ENCODE data around the gene SDF4.

Gene SDF4

GRCh38 chr1:1242461-1243265, 10.9 kb upstream of the SDF4 start:
- Histone ChIP-seq H4K8ac (ENCODE audit: low read depth, low read length) (no peak overlapping the region), H3K4me3 (ENCODE audit: low read depth, low read length) (no peak overlapping the region), H3K18ac (ENCODE audit: low read length) (no peak overlapping the region), H4K12ac (ENCODE audit: low read depth, low read length) (no peak overlapping the region), H3K36me3 (ENCODE audit: control insufficient read depth in 1 of 2, insufficient read depth in 2 of 2, low read length in 2 of 2) (peaks cover 0 to 6% of the 10 kb centered on the region in 2 experiments), H3K27me3 (ENCODE audit: insufficient read depth, low read length) (peaks cover 5% of the 10 kb centered on the region), H2BK120ac (ENCODE audit: insufficient read depth, low read length, poor library complexity) (no peak overlapping the region), H3K79me2 (ENCODE audit: control insufficient read depth, insufficient read depth, low read length, poor library complexity) (no peaks in the 10 kb centered on the region), H4K91ac (ENCODE audit: low read depth, low read length) (no peak overlapping the region), H3K27ac (ENCODE audit: low read depth, low read length) (no peak overlapping the region), H2BK12ac (ENCODE audit: low read length) (no peak overlapping the region), H3K23ac (ENCODE audit: low read length) (no peak overlapping the region), H3K4me1 (ENCODE audit: control insufficient read depth in 1 of 2, insufficient read depth in 2 of 2, low read length in 2 of 2) (peaks cover 7 to 24% of the 10 kb centered on the region in 2 experiments), H2AK5ac (ENCODE audit: low read length) (no peak overlapping the region), H3K79me1 (ENCODE audit: low read length) (peaks cover 5% of the 10 kb centered on the region), H3K9ac (ENCODE audit: low read length) (no peak overlapping the region), H2BK5ac (ENCODE audit: low read depth, low read length, poor library complexity) (no peak overlapping the region), H3K14ac (ENCODE audit: low read length) (no peak overlapping the region), H3K9me3 (ENCODE audit: insufficient read depth, low read depth, low read length) (peaks cover 2% of the 10 kb centered on the region), H3K4me2 (ENCODE audit: low read length) (no peak overlapping the region), H2AFZ (ENCODE audit: insufficient read depth, low read length, poor library complexity) (no peak overlapping the region), H3K4ac (ENCODE audit: low read depth, low read length) (no peak overlapping the region)
- no CpG with 5 or more reads among the region's 41 CpGs for WGBS (ENCODE audit: extremely low coverage, insufficient coverage, insufficient read length)
- DNase-seq, result no peak

DNA sequence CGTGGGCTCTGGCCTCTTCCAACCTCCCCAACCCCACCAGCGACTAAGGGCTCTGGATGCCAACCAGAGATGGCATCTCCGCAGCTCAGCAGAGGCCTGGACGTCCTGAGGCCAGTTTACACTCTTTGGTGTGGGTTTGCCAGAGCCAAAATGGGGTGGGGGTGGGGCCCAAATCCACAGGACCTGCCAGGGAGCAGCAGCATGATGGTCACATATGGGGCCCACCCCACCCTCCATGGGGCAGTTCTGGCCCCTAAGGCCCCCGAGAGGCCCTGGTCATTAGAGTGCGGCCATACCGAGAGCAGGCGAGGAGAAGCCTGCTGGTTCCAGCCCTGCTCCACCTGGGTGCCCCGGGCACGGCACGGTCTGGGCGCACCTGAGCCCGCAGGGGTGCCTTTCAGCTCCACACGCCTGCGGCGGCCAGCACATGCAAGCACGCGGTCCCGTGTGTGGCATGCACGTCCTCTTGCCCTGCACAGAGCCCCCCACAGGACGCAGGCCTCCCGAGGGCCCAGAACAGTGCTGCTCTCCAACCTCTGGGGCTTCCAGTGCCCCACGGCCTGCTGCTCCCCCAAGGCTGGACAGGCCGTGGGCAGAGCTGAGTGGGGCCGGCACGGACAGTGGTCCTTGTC, 9.9 kb upstream of the SDF4 start:
- H3K36me3 ChIP-seq (ENCODE audit: control insufficient read depth in 1 of 2, insufficient read depth in 2 of 2, low read length in 2 of 2), result peaks cover 0 to 6% of the 10 kb centered on the region in 2 experiments
- H3K27me3 ChIP-seq (ENCODE audit: insufficient read depth, low read length), result peaks cover 5% of the 10 kb centered on the region
- no peak overlapping the region for H2AK5ac ChIP-seq (ENCODE audit: low read length)

GRCh38 chr1:1240822-1241587, 9.2 kb upstream of the SDF4 start:
- no peak overlapping the region for H3K14ac ChIP-seq (ENCODE audit: low read length)
- peaks cover 2 to 23% of the 10 kb centered on the region in 2 experiments for H3K4me1 ChIP-seq (ENCODE audit: control insufficient read depth in 1 of 2, insufficient read depth in 2 of 2, low read length in 2 of 2)
- no peak overlapping the region for H4K91ac ChIP-seq (ENCODE audit: low read depth, low read length)
- H2BK12ac ChIP-seq (ENCODE audit: low read length), result no peak overlapping the region
- peaks cover 2% of the 10 kb centered on the region for H3K79me1 ChIP-seq (ENCODE audit: low read length)
- no peak overlapping the region for H4K8ac ChIP-seq (ENCODE audit: low read depth, low read length)
- H3K36me3 ChIP-seq (ENCODE audit: control insufficient read depth in 1 of 2, insufficient read depth in 2 of 2, low read length in 2 of 2), result peaks cover 0 to 6% of the 10 kb centered on the region in 2 experiments
- no peak for DNase-seq
- H3K27ac ChIP-seq (ENCODE audit: low read depth, low read length), result no peak overlapping the region
- no peak overlapping the region for H2BK5ac ChIP-seq (ENCODE audit: low read depth, low read length, poor library complexity)
- no peak overlapping the region for H3K4me3 ChIP-seq (ENCODE audit: low read depth, low read length)
- no peaks in the 10 kb centered on the region for H3K27me3 ChIP-seq (ENCODE audit: insufficient read depth, low read length)
- no peak overlapping the region for H3K4ac ChIP-seq (ENCODE audit: low read depth, low read length)
- no peak overlapping the region for H2AK5ac ChIP-seq (ENCODE audit: low read length)
- H3K79me2 ChIP-seq (ENCODE audit: control insufficient read depth, insufficient read depth, low read length, poor library complexity), result no peaks in the 10 kb centered on the region
- H2BK120ac ChIP-seq (ENCODE audit: insufficient read depth, low read length, poor library complexity), result no peak overlapping the region
- no peak overlapping the region for H3K23ac ChIP-seq (ENCODE audit: low read length)
- no peak overlapping the region for H3K9ac ChIP-seq (ENCODE audit: low read length)
- no peaks in the 10 kb centered on the region for H3K9me3 ChIP-seq (ENCODE audit: insufficient read depth, low read depth, low read length)
- H3K4me2 ChIP-seq (ENCODE audit: low read length), result no peak overlapping the region
- H3K18ac ChIP-seq (ENCODE audit: low read length), result no peak overlapping the region
- H2AFZ ChIP-seq (ENCODE audit: insufficient read depth, low read length, poor library complexity), result no peak overlapping the region
- WGBS (ENCODE audit: extremely low coverage, insufficient coverage, insufficient read length), result no CpG with 5 or more reads among the region's 23 CpGs
- H4K12ac ChIP-seq (ENCODE audit: low read depth, low read length), result no peak overlapping the region

More for the DNA sequence above, 9.9 kb upstream of the SDF4 start:
- no peak overlapping the region for H2BK5ac ChIP-seq (ENCODE audit: low read depth, low read length, poor library complexity)
- H3K4me1 ChIP-seq (ENCODE audit: control insufficient read depth in 1 of 2, insufficient read depth in 2 of 2, low read length in 2 of 2), result peaks cover 2 to 26% of the 10 kb centered on the region in 2 experiments
- no peak overlapping the region for H2BK120ac ChIP-seq (ENCODE audit: insufficient read depth, low read length, poor library complexity)
- H3K9me3 ChIP-seq (ENCODE audit: insufficient read depth, low read depth, low read length), result peaks cover 2% of the 10 kb centered on the region
- no peak overlapping the region for H4K91ac ChIP-seq (ENCODE audit: low read depth, low read length)
- H3K23ac ChIP-seq (ENCODE audit: low read length), result no peak overlapping the region
- no peak overlapping the region for H3K4me2 ChIP-seq (ENCODE audit: low read length)
- peaks cover 5% of the 10 kb centered on the region for H3K79me1 ChIP-seq (ENCODE audit: low read length)
- H3K9ac ChIP-seq (ENCODE audit: low read length), result no peak overlapping the region
- no peak overlapping the region for H3K4ac ChIP-seq (ENCODE audit: low read depth, low read length)
- H4K12ac ChIP-seq (ENCODE audit: low read depth, low read length), result no peak overlapping the region
- no peak for DNase-seq
- H4K8ac ChIP-seq (ENCODE audit: low read depth, low read length), result no peak overlapping the region
- H3K27ac ChIP-seq (ENCODE audit: low read depth, low read length), result no peak overlapping the region
- H2BK12ac ChIP-seq (ENCODE audit: low read length), result no peak overlapping the region
- no peak overlapping the region for H2AFZ ChIP-seq (ENCODE audit: insufficient read depth, low read length, poor library complexity)
- no peaks in the 10 kb centered on the region for H3K79me2 ChIP-seq (ENCODE audit: control insufficient read depth, insufficient read depth, low read length, poor library complexity)
- no peak overlapping the region for H3K18ac ChIP-seq (ENCODE audit: low read length)
- WGBS (ENCODE audit: extremely low coverage, insufficient coverage, insufficient read length), result no CpG with 5 or more reads among the region's 26 CpGs
- no peak overlapping the region for H3K4me3 ChIP-seq (ENCODE audit: low read depth, low read length)
- no peak overlapping the region for H3K14ac ChIP-seq (ENCODE audit: low read length)

GRCh38 chr1:1240348-1240732, 8.5 kb upstream of the SDF4 start:
- no peak for DNase-seq
- H3K27me3 ChIP-seq (ENCODE audit: insufficient read depth, low read length), result no peaks in the 10 kb centered on the region
- no peak overlapping the region for H3K4me3 ChIP-seq (ENCODE audit: low read depth, low read length)
- no peak overlapping the region for H4K12ac ChIP-seq (ENCODE audit: low read depth, low read length)
- H3K9ac ChIP-seq (ENCODE audit: low read length), result no peak overlapping the region
- H2BK12ac ChIP-seq (ENCODE audit: low read length), result no peak overlapping the region
- no CpG with 5 or more reads among the region's 11 CpGs for WGBS (ENCODE audit: extremely low coverage, insufficient coverage, insufficient read length)
- no peaks in the 10 kb centered on the region for H3K9me3 ChIP-seq (ENCODE audit: insufficient read depth, low read depth, low read length)
- no peak overlapping the region for H3K4me2 ChIP-seq (ENCODE audit: low read length)
- H4K8ac ChIP-seq (ENCODE audit: low read depth, low read length), result no peak overlapping the region
- no peak overlapping the region for H3K14ac ChIP-seq (ENCODE audit: low read length)
- H2BK120ac ChIP-seq (ENCODE audit: insufficient read depth, low read length, poor library complexity), result no peak overlapping the region
- no peak overlapping the region for H3K27ac ChIP-seq (ENCODE audit: low read depth, low read length)
- H3K4me1 ChIP-seq (ENCODE audit: control insufficient read depth in 1 of 2, insufficient read depth in 2 of 2, low read length in 2 of 2), result peaks cover under 1 to 23% of the 10 kb centered on the region in 2 experiments
- no peaks in the 10 kb centered on the region for H3K79me2 ChIP-seq (ENCODE audit: control insufficient read depth, insufficient read depth, low read length, poor library complexity)
- no peak overlapping the region for H2BK5ac ChIP-seq (ENCODE audit: low read depth, low read length, poor library complexity)
- no peak overlapping the region for H4K91ac ChIP-seq (ENCODE audit: low read depth, low read length)
- H2AK5ac ChIP-seq (ENCODE audit: low read length), result no peak overlapping the region
- H3K18ac ChIP-seq (ENCODE audit: low read length), result no peak overlapping the region
- no peak overlapping the region for H3K4ac ChIP-seq (ENCODE audit: low read depth, low read length)
- H3K36me3 ChIP-seq (ENCODE audit: control insufficient read depth in 1 of 2, insufficient read depth in 2 of 2, low read length in 2 of 2), result peaks cover 0 to 6% of the 10 kb centered on the region in 2 experiments
- H3K23ac ChIP-seq (ENCODE audit: low read length), result no peak overlapping the region
- H2AFZ ChIP-seq (ENCODE audit: insufficient read depth, low read length, poor library complexity), result no peak overlapping the region
- H3K79me1 ChIP-seq (ENCODE audit: low read length), result peaks cover 2% of the 10 kb centered on the region

All from trophoblast cell (in vitro differentiated cells and primary cell).